GM21786 (cell line): ENCODE data around the gene MAP4K2.

Experiments used
- ATAC-seq: cut with Tn5 transposase; IDR thresholded peaks from one replicate; pipeline ENCODE4 v1.9.1; 2021; ENCODE audit not compliant: unreplicated experiment

Gene MAP4K2

DNA sequence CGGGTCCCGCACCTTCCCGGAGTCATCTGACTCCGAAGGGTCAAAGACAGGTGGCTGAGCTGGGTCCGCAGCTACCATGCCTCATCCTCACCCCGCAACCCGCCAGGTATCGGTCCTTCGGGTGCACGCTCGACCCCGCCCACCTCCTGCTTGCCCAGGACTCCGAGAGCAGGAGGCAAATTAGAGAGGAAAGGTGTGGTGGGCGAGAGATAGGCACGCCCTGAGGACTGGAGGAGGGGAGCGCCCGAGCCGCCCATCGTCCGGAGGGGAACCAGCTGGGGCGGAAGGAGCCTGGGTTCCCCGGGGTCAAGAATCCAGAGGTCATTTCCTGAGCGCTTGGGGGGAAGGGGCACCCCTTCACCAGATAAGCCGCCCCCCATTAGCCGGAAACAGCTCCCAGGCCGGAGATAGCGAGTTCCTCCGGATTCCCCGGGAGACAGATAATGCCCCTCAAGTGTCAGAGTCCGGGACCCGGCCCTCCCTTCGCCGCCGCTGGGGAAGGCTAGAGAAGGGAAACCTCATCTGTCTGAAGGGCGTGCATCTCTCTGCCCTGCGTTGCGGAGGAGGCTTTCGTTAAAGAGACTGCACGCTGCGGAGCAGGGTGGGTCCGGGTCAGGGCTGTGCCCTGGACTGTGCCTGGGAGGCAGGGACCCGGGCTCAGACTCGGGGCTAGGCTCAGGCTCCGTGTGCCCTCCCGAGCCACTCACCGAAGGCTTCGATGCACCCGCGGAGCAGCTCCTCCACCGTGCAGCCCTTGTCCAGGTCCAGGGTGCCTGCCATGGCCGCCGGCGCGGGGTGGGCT is 60.7 kb downstream of the MAP4K2 start:
- no peak for ATAC-seq

DNA sequence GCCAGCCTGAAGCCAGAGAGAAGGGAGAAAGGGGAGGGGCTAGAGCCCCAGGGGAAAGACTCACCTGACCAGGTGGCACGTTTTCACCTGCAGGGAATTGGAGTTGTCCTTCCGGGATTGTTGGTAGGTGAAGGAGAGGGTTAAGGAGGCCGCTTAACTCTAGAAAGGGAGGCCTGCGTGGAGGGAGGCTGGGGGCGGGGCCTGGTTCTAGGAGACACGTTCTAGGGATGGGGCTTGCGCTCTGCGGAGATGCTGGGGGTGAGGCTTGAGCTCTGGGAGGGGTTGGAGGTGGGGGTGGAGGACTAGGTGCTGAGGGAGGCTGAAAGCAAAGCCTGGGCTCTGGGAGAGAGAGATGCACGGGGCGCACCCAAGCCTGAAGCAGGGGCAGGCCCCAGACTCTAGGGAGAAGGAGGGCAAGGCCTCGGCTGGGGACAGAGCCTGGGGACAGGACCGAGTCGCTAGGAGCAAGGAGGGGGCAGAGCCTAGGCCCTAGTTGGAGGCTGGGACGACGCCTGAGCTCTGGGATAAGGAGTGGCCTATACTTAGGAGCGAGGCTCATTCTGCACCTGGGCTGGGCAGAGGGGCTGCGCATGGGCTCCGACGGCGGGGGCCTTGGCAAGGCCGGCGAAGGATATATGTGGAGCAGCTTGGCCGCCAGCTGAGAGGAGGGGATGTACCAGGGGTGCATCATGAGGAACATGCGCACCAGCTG is 61.5 kb downstream of the MAP4K2 start:
- no peak for ATAC-seq

DNA sequence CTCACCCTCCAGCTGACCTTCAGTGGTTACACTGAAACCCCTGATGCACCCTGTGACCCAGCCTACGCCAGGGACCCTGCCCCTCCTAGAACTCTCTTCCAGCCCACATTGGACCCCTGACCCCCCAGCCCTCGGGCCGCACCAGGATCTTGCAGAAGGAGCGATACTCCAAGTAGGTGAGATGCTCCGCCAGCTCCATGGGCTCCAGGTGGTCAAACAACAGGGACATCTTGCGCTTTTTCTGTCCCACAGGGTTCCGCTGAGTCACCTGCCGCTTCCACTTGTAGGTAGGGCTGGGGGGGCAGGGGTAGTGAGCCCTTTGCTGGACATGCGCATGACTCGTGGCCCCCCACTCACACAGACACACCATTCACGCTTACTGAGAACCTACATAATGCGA is 63.1 kb downstream of the MAP4K2 start:
- ATAC-seq: no peak

DNA sequence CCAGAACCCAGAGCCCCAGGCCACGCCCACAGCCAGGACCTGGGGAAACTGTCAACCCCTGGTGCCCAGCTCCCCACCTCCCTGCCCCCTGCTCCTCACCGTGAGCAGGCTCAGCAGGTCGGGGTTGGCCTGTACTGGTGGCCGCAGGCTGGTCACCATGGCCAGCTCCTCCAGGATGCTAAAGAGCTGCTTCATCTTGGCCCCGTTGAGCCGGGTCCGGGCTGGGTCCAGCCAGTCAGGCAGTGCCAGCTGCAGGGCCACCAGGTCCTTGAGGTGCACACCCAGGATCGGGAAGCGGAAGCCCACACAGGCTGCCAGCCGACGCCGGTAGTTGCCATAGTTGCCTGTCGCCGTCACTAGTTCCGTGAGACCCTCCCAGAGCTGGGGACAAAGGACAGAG is 66.4 kb downstream of the MAP4K2 start:
- ATAC-seq: no peak

DNA sequence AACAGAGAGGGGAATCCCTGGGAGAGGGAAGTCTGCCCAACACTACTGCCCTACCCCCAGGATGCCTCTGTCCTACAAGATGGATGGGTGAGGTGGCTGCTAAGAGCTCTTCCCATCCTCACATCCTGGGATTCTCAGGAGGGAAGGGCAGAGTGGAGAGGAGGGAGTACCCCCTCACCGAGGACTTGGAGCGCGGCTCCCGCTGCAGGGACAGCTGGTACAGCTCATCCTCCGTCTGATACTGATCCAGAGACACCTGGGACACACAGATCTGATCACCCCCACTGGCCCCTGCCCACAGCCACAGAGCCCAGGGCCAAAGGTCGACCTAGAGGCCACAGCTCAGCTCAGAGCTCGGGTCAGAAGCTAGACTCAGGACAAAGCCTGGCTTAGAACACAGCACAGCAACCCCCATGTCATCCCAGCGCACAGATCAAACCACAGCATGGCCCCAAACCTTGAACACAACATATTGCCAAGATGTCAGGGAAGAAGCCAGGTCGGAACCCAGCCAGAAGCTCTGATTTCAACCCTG is 67.2 kb downstream of the MAP4K2 start:
- ATAC-seq: no peak
